T-helper 1 cell (primary cell): Measurements from ENCODE around the gene PAN2.
A peak's percentile ranks its signal among the peaks of the same experiment; 100 is the strongest.
"Not testable (repeated sequence)": the region's sequence is repeated elsewhere in the genome, so short reads cannot be mapped to it uniquely, and the experiment has no call there.

Experiments used
- DNase-seq, 5 donors: peaks; one replicate each; pipeline ENCODE4 v3.0.0-alpha.2; 2012 to 2020
- total RNA-seq, 4 donors: gene quantifications; one replicate each; lab custom pipeline; 2026; lab: John Stamatoyannopoulos, UW

The PAN2 gene, protein sequence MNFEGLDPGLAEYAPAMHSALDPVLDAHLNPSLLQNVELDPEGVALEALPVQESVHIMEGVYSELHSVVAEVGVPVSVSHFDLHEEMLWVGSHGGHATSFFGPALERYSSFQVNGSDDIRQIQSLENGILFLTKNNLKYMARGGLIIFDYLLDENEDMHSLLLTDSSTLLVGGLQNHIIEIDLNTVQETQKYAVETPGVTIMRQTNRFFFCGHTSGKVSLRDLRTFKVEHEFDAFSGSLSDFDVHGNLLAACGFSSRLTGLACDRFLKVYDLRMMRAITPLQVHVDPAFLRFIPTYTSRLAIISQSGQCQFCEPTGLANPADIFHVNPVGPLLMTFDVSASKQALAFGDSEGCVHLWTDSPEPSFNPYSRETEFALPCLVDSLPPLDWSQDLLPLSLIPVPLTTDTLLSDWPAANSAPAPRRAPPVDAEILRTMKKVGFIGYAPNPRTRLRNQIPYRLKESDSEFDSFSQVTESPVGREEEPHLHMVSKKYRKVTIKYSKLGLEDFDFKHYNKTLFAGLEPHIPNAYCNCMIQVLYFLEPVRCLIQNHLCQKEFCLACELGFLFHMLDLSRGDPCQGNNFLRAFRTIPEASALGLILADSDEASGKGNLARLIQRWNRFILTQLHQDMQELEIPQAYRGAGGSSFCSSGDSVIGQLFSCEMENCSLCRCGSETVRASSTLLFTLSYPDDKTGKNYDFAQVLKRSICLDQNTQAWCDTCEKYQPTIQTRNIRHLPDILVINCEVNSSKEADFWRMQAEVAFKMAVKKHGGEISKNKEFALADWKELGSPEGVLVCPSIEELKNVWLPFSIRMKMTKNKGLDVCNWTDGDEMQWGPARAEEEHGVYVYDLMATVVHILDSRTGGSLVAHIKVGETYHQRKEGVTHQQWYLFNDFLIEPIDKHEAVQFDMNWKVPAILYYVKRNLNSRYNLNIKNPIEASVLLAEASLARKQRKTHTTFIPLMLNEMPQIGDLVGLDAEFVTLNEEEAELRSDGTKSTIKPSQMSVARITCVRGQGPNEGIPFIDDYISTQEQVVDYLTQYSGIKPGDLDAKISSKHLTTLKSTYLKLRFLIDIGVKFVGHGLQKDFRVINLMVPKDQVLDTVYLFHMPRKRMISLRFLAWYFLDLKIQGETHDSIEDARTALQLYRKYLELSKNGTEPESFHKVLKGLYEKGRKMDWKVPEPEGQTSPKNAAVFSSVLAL
- 105 to 161 (median 138) reads per million in 4 donors for total RNA-seq

DNA sequence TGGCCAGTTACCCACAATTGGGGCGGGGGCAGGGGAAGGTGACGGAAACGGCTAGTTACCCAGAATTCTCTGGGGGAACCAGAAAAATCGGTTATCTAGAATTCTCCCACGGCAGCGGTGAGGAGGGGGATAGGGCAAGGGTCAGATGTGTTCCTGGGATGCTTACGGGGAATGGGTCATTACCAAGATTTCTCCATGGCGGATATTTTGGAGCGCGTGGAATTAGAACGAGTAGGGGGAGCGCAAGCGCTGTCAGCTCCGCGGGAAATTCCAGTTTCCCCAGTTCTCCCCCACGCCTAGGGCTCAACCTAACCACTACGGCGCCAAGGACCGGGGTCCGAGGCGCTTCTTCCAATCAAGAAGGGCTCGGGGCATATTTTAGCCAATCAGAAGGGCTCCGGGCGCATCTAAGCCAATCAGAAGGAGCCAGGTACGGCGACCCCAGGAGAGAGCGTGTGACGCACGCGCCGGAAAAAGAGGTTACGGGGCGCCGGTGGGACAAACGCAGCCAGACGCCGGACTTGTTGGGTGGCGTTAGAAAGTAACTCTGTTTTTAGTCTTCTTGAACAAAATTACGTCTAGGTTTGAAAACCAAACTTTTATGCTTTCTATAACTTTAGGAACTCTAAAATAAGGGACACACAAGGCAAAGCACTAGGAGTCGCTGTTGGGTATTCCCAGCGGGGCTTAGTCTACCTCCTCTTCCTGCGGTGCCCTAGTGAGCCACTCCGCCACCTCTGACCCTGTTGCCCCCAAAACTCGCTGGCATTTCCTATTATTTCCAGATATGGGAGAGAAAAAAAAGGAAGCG is at the start of gene PAN2:
Gene PAN2 (minus strand): TSS at position 322 of the 811 bp plus-strand sequence. CDS start 906 bp downstream, outside the sequence.
- DNase-seq, result peak; percentile 80 to 98 (median 87)

DNA sequence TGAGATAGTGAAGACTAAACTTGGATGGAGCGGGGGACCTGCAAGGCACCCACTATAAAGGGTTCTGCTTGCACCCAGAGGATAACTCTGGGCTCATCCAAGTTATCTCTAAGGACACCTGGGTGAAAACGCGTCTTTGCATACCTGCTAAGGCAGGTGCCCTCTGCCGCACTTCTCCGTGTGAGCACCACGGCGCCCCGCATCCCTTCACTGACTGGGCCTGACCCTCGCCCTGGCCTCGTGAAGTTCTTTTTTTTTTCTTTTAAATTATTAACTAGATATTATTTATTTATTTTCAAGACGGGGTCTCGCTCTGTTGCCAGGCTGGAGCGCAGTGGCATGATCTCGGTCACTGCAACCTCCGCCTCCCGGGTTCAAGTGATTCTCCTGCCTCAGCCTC is 48.8 kb upstream of the PAN2 start:
- DNase-seq, result no peak

DNA sequence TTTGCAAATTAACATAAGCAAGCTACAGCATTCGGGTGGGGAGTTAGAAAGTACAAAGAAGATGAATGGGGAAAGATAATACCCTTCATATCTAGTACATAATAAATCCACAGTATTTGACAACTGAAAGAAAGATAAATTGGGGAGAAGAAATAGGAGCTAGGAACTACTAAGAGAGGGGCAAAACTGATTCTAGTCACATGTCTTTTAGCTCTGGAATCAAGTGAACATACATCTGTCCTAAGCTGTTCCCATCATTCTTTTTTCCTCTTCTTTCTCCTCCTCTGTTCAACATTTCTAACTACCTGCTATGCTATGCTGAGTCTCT is 44.2 kb upstream of the PAN2 start:
- DNase-seq, result no peak

DNA sequence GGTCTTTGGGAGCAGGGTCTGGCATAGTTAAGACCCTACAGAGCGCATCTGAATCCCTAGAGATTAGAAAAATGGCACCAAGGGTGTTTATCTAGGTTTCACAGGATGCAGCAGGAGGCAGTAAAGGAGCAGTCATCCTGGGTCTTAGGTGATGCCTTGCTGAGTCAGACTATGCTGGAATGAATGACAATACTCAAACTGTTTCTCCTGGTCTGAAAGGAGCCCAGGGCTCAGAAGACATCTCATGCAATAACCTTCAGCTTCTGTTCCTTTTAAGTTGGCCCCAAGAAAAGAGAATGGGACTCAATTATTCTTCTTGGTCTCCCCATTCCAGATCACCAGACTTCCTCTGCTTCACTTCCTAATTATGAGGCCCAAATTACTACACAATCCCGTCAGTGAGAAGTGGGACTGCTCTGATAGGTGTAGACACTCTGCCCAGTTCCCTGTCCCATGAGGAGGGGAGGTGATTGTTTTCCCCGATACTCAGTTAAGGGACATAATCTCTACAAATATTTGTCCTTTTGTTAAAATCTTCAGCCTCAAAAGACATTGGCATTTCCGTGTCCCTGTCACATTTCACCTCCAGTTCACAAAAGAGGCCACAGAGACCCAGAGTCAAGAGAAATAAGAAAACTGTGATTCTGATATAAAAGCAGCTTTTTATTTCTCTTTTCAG is 43.6 kb upstream of the PAN2 start:
- DNase-seq, result no peak

DNA sequence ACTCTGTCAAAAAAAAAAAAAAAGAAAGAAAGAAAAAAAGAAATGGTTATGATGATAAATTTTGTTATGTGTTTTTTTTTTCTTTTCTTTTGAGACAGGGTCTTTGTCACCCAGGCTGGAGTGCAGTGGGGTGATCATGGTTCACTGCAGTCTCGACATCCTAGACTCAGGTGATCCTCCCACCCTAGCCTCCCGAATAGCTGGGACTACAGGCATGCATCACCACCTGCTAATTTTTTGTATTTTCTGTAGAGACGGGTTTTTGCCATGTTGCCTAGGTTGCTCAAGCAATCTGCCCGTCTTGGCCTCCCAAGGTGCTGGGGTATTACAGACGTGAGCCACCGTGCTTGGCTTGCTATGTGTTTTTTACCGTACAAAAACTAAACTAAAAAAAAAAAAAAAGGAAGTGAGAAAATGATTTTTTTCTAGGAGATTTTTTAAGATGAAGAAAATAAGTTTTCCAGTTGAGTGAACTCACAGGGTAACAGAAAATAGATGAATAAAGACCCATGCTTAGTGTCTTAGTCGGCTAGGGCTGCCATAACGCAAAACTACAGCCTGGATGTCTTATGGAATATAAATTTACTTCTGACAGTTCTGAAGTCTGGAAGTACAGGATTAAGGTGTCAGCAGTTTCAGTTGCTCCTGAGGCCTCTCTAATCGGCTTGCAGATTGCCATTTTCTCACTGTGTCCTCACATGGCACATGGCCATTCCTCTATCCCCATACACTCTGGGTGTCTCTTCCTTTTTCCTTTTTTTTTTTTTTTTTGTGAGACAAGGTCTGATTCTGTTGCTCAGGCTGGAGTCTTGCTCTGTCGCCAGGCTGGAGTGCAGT is 42.0 kb upstream of the PAN2 start:
- no peak for DNase-seq

DNA sequence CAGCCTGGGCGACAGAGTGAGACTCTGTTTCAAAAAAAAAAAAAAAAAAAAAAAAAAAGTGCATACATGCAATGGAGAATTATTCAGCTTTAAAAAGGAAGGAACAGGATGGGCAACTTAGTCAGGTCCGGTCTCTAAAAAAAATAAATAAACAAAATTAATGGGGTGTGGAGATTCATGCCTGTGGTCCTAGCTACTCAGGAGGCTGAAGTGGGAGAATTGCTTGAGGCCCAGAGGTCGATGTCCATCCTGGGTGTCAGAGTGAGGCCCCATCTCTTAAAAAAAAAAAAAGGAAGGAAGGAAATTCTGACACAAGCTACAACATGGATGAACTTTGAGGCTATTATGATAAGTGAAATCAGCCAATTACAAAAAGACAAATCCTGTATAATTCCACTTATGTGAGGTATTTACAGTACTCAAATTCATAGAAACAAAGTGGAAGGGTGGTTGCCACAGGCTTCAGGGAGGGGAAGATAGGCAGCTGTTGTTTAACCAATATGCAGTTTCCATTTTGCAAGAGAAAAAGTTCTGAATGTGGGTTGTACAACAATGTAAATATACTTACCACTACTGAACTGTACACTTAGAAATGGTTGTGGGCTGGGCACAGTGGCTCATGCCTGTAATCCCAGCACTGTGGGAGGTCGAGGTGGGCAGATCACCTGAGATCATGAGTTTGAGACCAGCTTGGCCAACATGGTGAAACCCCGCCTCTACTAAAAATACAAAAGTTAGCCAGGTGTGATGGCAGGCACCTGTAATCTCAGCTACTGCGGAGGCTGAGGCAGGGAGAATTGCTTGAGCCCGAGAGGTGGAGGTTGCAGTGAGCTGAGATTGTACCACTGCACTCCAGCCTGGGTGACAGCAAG is 41.2 kb upstream of the PAN2 start:
- no peak for DNase-seq

DNA sequence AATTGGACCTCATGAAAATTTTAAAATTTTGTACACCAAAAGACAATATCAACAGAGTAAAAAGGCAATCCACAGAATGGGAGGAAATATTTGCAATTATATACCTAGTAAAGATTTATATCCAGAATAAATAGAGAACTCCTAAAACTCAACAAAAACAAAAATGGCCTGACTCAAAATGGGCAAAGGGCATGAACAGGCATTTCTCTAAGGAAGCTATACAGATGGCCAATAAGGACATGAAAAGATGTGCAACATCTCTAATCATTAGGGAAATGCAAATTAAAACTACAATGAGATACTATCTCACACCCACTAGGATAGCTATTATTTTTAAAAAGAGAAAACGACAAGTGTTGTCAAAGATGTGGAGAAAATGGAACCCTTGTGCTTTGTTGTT is 39.7 kb upstream of the PAN2 start:
- DNase-seq, result no peak

DNA sequence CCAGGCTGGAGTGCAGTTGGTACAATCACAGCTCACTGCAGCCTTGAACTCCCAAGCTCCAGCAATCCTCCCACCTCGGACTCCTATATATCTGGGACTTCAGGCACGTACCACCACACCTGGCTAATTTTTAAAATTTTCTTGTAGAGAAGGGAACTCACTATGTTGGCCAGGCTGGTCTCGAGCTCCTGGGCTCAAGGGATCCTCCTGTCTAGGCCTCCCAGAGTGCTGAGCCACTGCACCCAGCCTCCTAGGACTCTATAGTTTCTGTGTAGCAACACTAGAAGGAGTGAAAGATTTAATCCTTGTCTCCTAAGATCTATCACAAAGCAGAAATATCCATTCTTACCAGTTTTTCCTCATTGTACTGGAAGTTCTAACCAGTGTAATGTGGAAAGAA is 33.1 kb upstream of the PAN2 start:
- DNase-seq, result no peak

DNA sequence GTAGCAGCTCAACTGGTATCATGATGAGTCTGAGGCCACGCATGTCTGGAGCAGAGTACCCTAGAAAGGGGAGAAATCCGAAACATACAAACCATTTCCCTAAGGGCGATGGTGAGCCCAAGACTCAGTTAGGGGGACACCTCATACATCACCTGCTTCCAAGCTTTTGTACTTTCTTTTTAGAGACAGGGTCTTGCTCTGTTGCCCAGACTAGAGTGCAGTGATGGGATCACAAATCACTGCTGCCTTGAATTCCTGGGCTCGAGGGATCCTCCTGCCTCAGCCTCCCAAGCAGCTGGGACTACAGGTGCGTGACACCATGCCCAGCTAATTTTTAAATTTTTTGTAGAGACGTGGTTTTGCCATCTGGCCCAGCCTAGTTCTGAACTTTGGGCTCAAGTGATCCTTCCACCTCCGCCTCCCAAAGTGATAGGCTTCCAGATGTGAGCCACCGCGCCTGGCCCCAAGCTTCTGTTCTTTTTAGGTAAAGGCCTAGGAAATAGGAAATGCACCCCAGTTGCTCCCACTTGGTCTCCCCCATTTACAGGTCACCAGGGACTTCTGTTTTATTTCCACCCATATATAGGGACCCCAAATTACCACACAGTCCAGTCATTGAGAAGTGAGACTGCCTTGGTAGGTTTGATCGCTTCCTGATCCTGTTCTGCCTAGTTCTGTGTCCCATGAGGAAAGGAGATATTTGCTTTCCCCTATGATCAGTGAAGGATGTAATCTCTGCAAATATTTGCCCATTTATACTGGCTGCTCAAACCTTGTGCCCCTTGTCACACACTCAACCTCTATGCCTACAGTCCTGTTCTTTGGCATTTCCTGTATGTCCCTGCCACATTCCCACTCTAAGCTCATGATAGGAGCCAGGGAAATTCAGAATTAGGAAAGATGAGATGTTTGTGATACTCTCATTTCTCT is 28.6 kb upstream of the PAN2 start, which contains the start of gene APOF:
Gene APOF (minus strand): TSS at position 728 of the 930 bp plus-strand sequence. CDS start 112 bp downstream, at position 616.
- DNase-seq, result no peak

DNA sequence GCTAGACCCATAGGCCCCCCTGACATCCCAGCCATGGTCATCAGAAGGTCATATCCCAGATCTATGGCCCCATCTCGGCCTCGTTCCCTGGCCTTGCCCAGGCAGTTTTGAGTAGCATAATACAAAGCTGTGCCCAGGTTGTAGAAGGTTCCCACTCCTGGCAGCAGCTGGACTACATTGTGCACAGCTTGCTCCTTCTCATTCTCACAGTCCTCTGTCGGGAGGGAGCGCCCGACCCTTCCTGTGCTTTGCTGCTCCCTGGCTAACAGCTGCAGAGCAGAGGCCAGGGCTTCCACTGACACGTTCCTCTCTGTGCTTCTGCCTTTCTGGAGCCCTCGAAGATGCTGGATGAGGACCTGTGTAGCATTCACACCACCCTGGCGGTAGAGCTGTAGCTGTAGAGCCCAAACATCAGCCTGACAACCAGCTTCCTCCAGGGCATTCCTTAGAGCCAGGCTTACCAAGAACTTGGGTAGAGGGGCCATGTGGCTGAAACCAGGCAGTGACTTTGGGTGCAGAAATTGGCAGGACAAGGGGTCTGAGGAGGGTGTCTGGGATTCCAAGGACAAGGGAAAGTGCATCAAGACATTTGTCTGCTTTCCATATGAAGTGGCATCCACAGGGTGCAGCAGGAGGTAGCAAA is 27.8 kb upstream of the PAN2 start:
- no peak for DNase-seq

DNA sequence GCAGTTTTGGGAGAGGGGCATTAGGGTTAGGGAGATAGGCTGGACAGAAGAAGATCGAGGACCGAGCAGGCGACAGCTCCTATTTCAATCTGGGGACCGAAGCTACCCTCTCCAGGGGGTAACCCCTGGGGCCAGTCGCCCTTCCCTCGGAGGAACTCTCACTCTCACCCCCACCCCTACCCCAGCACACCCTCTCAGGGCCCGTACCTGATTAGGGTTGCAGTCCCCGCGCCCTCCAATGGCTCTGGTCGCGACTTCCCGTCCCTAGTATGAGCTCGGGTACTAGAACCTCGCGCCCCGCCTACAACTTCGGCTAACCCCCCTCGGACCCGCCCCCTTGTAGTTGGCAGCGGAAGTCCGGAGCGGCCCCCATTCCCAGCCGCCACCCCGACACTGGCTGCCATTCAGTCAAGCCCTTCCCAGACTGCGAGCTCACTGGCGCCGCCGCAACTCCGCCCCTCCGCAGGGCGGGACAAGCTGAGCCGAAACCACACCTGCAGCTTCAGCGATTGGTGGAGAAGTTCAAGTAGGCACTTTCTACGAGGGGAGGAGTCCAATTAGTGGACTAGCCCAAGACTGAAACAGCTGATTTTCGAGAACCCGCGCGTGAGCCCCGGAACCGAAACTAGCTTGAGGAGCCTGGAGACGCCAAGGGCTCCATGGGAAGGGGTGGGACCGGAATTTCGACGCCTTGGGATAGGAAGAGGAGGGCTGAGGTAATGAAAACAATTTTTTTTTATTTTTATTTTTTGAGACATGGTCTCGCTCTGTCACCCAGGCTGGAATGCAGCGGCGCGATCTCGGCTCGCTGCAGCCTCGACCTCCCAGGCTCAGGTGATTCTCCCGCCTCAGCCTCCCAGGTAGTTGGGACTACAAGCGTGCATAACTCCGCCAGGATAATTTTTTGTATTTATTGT is 26.3 kb upstream of the PAN2 start, which contains the start of gene STAT2:
Gene STAT2 (minus strand): TSS at position 257 of the 917 bp plus-strand sequence. CDS start 3,536 bp downstream, outside the sequence.
- peak; percentile 98 to 100 (median 99) for DNase-seq

DNA sequence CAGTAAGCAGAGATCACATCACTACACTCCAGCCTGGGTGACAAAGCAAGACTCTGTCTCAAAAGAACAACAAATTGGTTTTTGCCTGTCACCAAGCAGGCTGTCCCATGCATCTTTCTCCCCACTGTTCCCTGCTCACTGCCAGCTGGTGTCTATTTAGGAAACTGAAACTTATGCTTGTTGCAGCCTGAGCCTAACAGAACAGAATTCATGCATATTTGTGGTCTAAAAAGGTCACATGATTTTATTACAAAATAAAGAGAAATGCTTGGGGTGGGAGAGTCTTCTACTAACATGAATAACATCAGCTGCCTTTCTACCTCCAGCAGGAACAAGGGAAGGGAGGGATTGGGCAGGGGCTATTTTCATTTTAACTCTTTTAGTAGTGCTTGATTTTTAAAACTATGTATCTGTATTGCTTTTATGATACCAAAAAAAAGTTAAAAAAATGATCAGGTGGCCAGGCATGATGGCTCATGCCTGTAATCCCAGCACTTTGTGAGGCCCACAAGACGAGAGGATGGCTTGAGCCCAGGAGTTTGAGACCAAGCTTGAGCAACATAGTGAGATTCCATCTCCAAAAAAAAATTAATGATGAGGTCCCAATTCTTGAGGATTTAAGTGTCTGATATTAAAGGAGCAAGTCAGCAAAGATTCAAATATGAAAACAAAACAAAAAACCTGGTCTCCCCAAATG is 25.2 kb upstream of the PAN2 start:
- no peak for DNase-seq

DNA sequence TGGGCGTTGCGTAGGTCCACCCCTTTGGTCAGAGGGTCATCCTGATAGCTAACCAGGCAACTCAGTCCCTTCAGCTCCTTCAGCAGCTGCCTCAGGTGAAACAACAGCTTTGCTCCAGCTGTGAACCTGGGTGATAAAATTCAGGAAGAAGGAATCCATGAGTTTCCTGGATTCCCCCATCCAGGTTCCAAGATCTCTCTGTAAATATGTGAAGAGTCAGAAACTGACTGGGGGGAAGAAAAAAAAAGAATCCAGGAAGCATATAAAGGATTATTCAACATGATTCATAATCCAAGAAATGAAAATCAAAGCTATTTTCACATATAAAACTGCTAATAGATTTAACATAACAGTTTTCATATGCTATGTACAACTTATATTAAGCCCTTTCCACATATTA is 17.5 kb upstream of the PAN2 start:
- DNase-seq, result no peak

DNA sequence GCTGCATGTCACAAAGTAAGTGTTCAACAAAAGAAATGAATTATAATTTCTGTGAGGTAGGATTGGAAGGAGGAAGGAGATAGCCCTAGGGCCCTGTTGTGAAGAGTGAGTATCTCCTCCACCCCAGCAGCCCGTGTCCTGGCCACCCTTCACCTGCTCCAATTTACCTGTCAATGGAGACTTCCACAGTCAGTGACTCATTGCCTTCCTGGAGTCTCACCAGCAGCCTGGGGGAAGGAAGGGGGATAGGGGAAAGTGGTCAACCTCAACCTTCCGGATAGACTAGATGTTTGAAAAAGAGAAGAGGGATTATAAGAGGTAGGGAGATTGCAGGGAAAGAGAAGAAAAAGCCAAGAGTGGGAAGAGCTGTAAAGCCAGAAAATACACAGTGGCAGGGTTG is 16.9 kb upstream of the PAN2 start:
- DNase-seq, result no peak

DNA sequence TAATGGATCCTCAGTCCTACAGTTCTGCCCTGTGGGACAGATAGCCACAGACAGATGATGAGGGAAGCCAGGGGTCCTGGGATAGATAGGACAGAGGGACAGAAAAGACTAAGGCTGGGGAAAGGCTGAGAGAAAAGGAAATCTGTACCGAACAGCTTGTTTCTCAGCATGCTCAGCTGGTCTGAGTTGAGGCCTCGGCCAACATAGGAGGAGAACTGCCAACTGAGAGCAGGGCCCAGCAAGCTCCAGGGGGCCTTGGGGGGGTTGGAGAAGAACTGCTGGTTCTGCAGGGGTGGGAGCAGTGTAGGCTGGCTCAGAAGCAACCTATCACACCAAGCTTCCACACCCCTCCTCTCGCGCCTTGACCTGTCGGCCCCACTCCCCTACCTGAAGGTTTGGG is 15.0 kb upstream of the PAN2 start:
- DNase-seq, result no peak

DNA sequence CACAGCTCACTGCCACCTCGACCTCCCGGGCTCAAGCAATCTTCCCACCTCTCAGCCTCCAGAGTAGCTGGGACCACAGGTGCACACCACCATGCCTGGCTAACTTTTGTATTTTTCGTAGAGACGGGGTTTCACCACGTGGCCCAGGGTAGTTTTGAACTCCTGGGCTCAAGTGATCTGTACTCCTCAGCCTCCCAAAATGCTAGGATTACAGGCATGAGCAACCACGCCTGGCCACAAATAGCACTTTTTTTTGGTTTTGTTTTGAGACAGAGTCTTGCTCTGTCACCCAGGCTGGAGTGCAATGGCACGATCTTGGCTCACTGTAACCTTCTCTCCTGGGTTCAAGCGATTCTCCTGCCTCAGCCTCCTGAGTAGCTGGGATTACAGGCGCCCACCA is 13.5 kb upstream of the PAN2 start:
- DNase-seq, result not testable (repeated sequence)
